H1 (cell line): ENCODE data around the gene HOXB5. TPM values are rescaled to one million over a fixed set of nuclear protein-coding genes. Genes with fewer than 3 reads are reported as not detected.

Experiments used
- CTBP2 ChIP-seq: IDR thresholded peaks from 2 replicates; pipeline ENCODE4 v1.7.0; 2011; ENCODE audit warnings: borderline replicate concordance, mild to moderate bottlenecking, moderate library complexity, mixed read lengths, low read length; ENCODE audit not compliant: insufficient read depth, insufficient read length
- SUZ12 ChIP-seq: fragments of 200-600 bp; sonication (generic); IDR thresholded peaks from 2 replicates; pipeline ENCODE4 v1.6.1; 2012; ENCODE audit warnings: mild to moderate bottlenecking, inconsistent platforms, low read length, moderate library complexity, mixed read lengths
- polyA plus RNA-seq, 7 experiments: library from polyadenylated mRNA; depleted of rRNA in 3 of 7; stranded (reverse) in 5 of 7; unstranded in 2 of 7; fragments of >200 nt in 5 of 7; fragments of 200-250 nt in 2 of 7; gene quantifications; 1 replicate in 5 of 7; 2 replicates in 1 of 7; 4 replicates in 1 of 7; pipeline versions ENCODE4 v1.2.1 to v1.2.3, GENCODE V29; 2011 to 2013; ENCODE audit warnings: missing spikeins in 2 of 7, mixed read lengths in 2 of 7
- total RNA-seq: library from RNA; stranded (reverse); fragmentation: NEBNext Ultra II Directional; extraction: Animal tissue kit (Norgen Biotek cat#: 25700); gene quantifications from 2 replicates; pipeline ENCODE4 v1.2.1, GENCODE V29; 2021

The HOXB5 gene
- total and polyA plus RNA-seq, 2 of the 8 experiments (the other 6 are each of a cell fraction or from before 2014, with no cell fraction given) = not detected

- TF ChIP-seq CTBP2 (no peak), SUZ12 (no peak)
These were observed 4.3 kb downstream of the HOXB5 start (continued) for GRCh38 chr17:48589060-48589830.
